Astrocyte (in vitro differentiated cells and primary cell): ENCODE results near the gene MIPOL1. TPM values are rescaled to one million over a fixed set of nuclear protein-coding genes. Genes with fewer than 3 reads are reported as not detected.

ENCODE experiments used
- DNase-seq: peaks from one replicate; pipeline ENCODE4 v3.0.0-alpha.2; 2010; ENCODE audit warnings: low read depth
- FAIRE-seq: peaks from 2 replicates; lab custom pipeline; 2011; peaks lifted over from hg19 to GRCh38; lab: Jason Lieb, UNC
- H2AFZ ChIP-seq: 2 replicates; pipeline ENCODE4 v1.6.0; 2012; ENCODE audit warnings: low read depth, low read length, inconsistent platforms
- H3K27ac ChIP-seq: 2 replicates; pipeline ENCODE4 v1.5.1; 2011; ENCODE audit warnings: low read depth, low read length, inconsistent platforms
- H3K27me3 ChIP-seq: 2 replicates; pipeline ENCODE4 v1.6.0; 2011; ENCODE audit warnings: low read length, inconsistent platforms; ENCODE audit not compliant: insufficient read depth
- H3K36me3 ChIP-seq: 2 replicates; pipeline ENCODE4 v1.5.1; 2011; ENCODE audit warnings: low read length, inconsistent platforms; ENCODE audit not compliant: insufficient read depth
- H3K4me1 ChIP-seq: 2 replicates; pipeline ENCODE4 v1.5.1; 2011; ENCODE audit warnings: low read length, inconsistent platforms; ENCODE audit not compliant: insufficient read depth
- H3K4me2 ChIP-seq: 2 replicates; pipeline ENCODE4 v1.6.0; 2012; ENCODE audit warnings: low read length, inconsistent platforms
- H3K4me3 ChIP-seq: 2 replicates; pipeline ENCODE4 v1.5.1; 2011; ENCODE audit warnings: low read depth, mild to moderate bottlenecking, low read length, inconsistent platforms; ENCODE audit not compliant: insufficient read depth
- H3K79me2 ChIP-seq: 2 replicates; pipeline ENCODE4 v1.6.0; 2012; ENCODE audit warnings: mild to moderate bottlenecking, low read length, inconsistent platforms; ENCODE audit not compliant: insufficient read depth
- H3K9ac ChIP-seq: 2 replicates; pipeline ENCODE4 v1.6.0; 2012; ENCODE audit warnings: mild to moderate bottlenecking, low read length, inconsistent platforms
- H3K9me3 ChIP-seq: 2 replicates; pipeline ENCODE4 v1.5.1; 2012; ENCODE audit warnings: low read depth, mild to moderate bottlenecking, low read length, inconsistent platforms; ENCODE audit not compliant: insufficient read depth
- H4K20me1 ChIP-seq: 2 replicates; pipeline ENCODE4 v1.6.0; 2012; ENCODE audit warnings: low read length, inconsistent platforms; ENCODE audit not compliant: insufficient read depth
- H3K27ac Mint-ChIP-seq: one replicate; pipeline ENCODE4 v1.8.0; 2021; ENCODE audit warnings: mild to moderate bottlenecking, mixed read lengths; ENCODE audit not compliant: unreplicated experiment
- H3K27me3 Mint-ChIP-seq: one replicate; pipeline ENCODE4 v1.8.0; 2021; ENCODE audit warnings: low read depth, mixed read lengths; ENCODE audit not compliant: unreplicated experiment
- H3K36me3 Mint-ChIP-seq: one replicate; pipeline ENCODE4 v1.8.0; 2021; ENCODE audit warnings: low read depth, mixed read lengths; ENCODE audit not compliant: unreplicated experiment
- H3K4me1 Mint-ChIP-seq: one replicate; pipeline ENCODE4 v1.8.0; 2021; ENCODE audit warnings: low read depth, mixed read lengths; ENCODE audit not compliant: unreplicated experiment
- H3K4me3 Mint-ChIP-seq: one replicate; pipeline ENCODE4 v1.8.0; 2021; ENCODE audit warnings: mild to moderate bottlenecking, moderate library complexity, mixed read lengths; ENCODE audit not compliant: unreplicated experiment
- H3K9me3 Mint-ChIP-seq: one replicate; pipeline ENCODE4 v1.8.0; 2021; ENCODE audit warnings: mild to moderate bottlenecking, mixed read lengths; ENCODE audit not compliant: unreplicated experiment
- CTCF ChIP-seq: IDR thresholded peaks from 2 replicates; pipeline ENCODE4 v1.5.1; 2011; ENCODE audit warnings: low read depth, mild to moderate bottlenecking, inconsistent platforms, low read length, moderate library complexity; ENCODE audit not compliant: insufficient read depth
- EZH2 ChIP-seq: IDR thresholded peaks from 2 replicates; pipeline ENCODE4 v1.6.1; 2012; ENCODE audit warnings: mild to moderate bottlenecking, low read length, inconsistent platforms; ENCODE audit not compliant: insufficient read depth
- total RNA-seq: library from RNA; stranded (reverse); gene quantifications from 2 replicates; pipeline ENCODE4 v1.2.1, GENCODE V29; 2021

MIPOL1 gene
- total RNA-seq, 1 donor from 2014 or later = 15.7 TPM

- peaks cover 10% of the 10 kb centered on the region for H3K79me2 ChIP-seq
- H3K9me3 ChIP-seq = no peaks in the 10 kb centered on the region
- H3K9me3 Mint-ChIP-seq = no peaks in the 10 kb centered on the region
- H3K36me3 ChIP-seq = no peaks in the 10 kb centered on the region
- no peaks in the 10 kb centered on the region for H3K27me3 ChIP-seq
- DNase-seq (no peak), FAIRE-seq (no peak)
- peak overlapping the region; percentile 98 for H3K27ac Mint-ChIP-seq
- peaks cover 5% of the 10 kb centered on the region for H3K4me1 ChIP-seq
- H3K4me3 Mint-ChIP-seq = peak overlapping the region; percentile 96
- H3K4me3 ChIP-seq = peak overlapping the region; percentile 67
- H3K4me2 ChIP-seq = peak overlapping the region; percentile 88
- peak overlapping the region; percentile 83 for H3K9ac ChIP-seq
- H3K27me3 Mint-ChIP-seq = no peaks in the 10 kb centered on the region
- no peaks in the 10 kb centered on the region for H3K36me3 Mint-ChIP-seq
- no peak for TF ChIP-seq CTCF
- TF ChIP-seq EZH2 = no peak
- peak overlapping the region; percentile 87 for H2AFZ ChIP-seq
- peak overlapping the region; percentile 85 for H3K27ac ChIP-seq
- H3K4me1 Mint-ChIP-seq = peaks cover 5% of the 10 kb centered on the region
- H4K20me1 ChIP-seq = no peaks in the 10 kb centered on the region
Measured at GRCh38 chr14:37196604-37197420, 925 bp upstream of the MIPOL1 start.

GRCh38 chr14:37198273-37198598 is 499 bp downstream of the MIPOL1 start:
- FAIRE-seq (no peak), DNase-seq (no peak)
- H3K27me3 Mint-ChIP-seq = no peaks in the 10 kb centered on the region

More at GRCh38 chr14:37198273-37198598, 499 bp downstream of the MIPOL1 start:
- Histone ChIP-seq H3K4me1 (peaks cover 10% of the 10 kb centered on the region), H3K9ac (peak overlapping the region; percentile 83), H3K4me2 (peak overlapping the region; percentile 88), H3K27me3 (no peaks in the 10 kb centered on the region), H3K27ac (peak overlapping the region; percentile 85), H3K4me3 (peak overlapping the region; percentile 67), H3K9me3 (no peaks in the 10 kb centered on the region), H3K36me3 (no peaks in the 10 kb centered on the region), H2AFZ (peak overlapping the region; percentile 87), H4K20me1 (peaks cover 6% of the 10 kb centered on the region), H3K79me2 (peaks cover 11% of the 10 kb centered on the region)
- H3K4me3 Mint-ChIP-seq = peak overlapping the region; percentile 96
- peak overlapping the region; percentile 98 for H3K27ac Mint-ChIP-seq
- H3K9me3 Mint-ChIP-seq = no peaks in the 10 kb centered on the region
- no peaks in the 10 kb centered on the region for H3K36me3 Mint-ChIP-seq
- H3K4me1 Mint-ChIP-seq = peaks cover 5% of the 10 kb centered on the region
- TF ChIP-seq CTCF = peak; percentile 7
- TF ChIP-seq EZH2 = no peak
